ENCODE measurements around the gene IL20RB.
"Not testable (repeated sequence)": the region's sequence is repeated elsewhere in the genome, so short reads cannot be mapped to it uniquely, and the experiment has no call there.

The IL20RB gene

DNA sequence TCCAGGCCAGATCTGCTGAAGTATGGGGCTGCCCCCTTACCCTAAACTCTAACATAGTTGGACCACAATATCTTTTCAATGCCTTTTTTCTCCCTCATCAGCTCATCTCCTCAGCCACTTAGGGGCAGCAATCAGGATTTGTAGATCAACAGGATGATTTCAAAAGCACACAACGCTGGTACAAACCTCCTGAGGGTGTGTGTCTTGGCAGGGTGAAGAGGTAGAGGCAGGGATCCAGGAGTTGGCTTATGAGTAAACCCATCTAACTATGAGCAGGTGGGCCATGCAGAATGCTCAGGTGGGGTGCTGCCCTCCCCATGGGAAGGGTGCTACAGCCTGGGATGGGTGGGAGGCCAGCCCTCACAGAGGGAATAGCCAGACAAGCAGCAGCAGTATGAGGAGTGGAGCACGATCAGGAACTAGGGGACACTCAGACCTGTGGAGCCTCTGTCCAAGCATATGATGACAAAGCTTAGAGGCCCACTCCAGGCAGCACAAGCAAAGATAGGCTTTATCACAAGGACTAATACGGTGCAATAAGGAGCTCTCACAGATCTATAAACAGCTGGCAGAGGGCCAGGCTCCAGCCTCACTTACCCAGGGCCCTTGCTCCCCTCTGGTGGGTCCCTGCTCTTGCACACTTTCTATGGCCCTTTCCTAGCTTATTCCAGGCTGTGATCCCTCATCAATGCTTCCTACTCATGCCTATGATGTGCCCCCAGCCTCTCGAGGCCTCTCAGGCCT lies 32.2 kb downstream of the IL20RB start:
- DNase-seq, result no peak

- DNase-seq, result no peak
Observed at GRCh38 chr3:136990826-136991225, 33.0 kb downstream of the IL20RB start.

DNA sequence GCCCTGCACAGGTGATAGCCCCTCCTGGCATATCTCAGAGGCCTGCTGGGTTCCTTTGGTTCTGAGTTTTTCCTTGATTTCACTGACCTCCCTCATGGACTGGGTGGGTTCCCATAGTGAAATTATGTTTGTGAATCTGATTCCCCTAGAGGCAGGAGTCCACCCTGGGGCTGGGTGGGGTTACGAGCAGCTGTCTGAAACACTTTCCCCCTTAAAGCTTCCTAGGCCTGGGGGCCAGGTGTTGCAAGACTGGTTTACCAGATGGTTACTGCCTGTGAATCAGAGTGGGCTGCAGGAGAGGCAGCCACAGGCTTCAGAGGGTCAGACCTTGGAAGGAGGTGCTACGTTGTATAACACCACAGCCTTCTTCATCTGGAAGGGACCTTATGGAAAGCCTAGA lies 34.3 kb downstream of the IL20RB start:
- no peak for DNase-seq

DNA sequence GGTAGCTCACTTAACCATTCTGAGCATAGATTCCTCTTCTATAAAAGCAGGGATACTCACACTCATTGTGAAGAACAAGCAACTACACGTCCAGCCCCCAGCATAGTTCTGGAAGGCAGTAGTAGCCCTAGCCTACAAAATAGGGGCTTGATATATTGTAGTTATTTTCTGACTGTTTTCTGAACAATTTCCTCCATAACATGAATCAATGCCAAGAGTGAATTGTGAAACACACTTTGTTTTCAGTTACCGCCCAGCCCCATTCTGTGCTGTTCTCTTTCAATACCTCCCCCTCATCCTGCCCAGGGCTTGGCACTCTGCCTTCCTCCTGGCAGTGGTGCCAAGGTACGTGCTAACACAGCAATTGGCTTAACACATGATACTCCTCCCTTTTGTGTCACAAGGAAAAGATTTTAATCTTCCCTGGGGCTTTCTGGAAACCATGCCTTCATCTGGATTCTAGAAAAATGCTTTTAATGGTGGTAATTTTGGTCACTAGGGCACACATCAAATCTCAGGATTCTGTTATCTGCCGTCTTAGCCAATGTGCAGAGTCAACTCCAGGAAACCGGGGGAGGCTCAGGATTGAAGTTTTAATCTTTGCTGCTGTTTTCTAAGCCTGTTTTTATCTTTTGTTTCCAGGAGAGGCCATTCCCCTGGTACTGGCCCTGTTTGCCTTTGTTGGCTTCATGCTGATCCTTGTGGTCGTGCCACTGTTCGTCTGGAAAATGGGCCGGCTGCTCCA lies 37.2 kb downstream of the IL20RB start:
- DNase-seq, result peak; percentile 4

- DNase-seq, result no peak
Observed at GRCh38 chr3:136995652-136996051, 37.9 kb downstream of the IL20RB start.

DNA sequence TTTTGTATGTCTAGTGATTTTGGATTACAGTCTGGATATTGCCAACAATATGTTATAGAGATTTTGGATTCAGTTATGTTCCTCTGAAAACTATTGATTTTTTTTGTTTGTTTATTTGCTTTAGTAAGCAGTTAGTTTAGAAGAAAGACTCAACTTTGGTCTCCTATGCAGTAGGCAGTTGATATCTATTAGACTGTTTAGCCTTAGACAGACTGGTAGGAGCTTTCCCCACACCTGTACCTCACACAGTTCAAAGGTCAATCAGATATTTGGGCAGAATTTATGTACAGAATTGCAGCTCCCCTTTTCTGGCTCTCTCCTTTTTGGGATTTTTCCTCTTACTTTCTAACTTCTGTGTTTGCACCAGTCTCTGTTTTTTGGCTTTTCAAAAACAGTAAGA lies 42.3 kb downstream of the IL20RB start:
- no peak for DNase-seq

DNA sequence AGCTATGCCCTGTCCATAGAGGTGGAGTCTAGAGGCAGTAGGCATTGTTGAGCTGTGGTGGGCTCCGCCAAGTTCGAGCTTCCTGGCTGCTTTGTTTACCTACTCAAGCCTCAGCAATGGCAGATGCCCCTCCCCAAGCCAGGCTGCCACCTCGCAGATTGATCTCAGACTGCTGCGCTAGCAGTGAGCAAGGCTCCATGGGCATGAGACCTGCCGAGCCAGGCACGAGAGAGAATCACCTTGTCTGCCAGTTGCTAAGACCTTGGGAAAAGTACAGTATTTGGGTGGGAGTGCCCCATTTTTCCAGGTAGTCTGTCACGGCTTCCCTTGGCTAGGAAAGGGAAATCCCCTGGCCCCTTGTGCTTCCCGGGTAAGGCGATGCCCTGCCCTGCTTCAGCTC lies 49.6 kb downstream of the IL20RB start:
- not testable (repeated sequence) for DNase-seq

DNA sequence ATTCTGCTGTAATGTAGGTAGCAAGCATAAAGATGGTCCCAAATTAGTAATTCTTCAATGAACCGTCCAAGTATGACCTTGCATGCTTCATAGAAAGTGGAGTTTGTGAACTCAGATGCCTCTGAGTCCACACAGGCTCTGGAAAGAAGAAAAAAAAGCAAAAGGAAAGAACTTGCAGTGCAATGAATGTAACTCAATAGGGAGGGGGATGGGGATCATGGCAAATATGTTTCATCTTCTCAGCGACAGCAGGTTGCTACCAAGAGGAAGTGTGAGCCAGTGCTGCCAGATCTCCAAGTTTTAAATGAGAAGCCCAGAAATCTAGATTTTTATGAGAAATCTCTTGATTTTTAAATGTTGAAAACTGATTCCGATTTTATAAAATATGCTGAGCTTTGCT lies 50.3 kb downstream of the IL20RB start:
- no peak for DNase-seq

- DNase-seq, result no peak
Observed at GRCh38 chr3:137008976-137009375, 51.2 kb downstream of the IL20RB start.

- DNase-seq, result no peak
Observed at GRCh38 chr3:137010137-137010536, 52.4 kb downstream of the IL20RB start.

- no peak for DNase-seq
Observed at GRCh38 chr3:137011153-137011552, 53.4 kb downstream of the IL20RB start.

GRCh38 chr3:137012097-137012501 lies 54.3 kb downstream of the IL20RB start:
- no peak for DNase-seq

GRCh38 chr3:137013951-137014688 lies 56.3 kb downstream of the IL20RB start:
- peak; percentile 89 for DNase-seq

DNA sequence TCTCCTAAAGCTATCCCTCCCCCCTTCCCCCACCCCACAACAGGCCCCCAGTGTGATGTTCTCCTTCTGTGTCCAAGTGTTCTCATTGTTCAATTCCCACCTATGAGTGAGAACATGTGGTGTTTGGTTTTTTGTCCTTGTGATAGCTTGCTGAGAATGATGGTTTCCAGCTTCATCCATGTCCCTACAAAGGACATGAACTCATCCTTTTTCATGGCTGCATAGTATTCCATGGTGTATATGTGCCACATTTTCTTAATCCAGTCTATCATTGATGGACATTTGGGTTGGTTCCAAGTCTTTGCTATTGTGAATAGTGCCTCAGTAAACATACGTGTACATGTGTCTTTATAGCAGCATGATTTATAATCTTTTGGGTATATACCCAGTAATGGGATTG lies 59.5 kb downstream of the IL20RB start:
- not testable (repeated sequence) for DNase-seq

- no peak for DNase-seq
Observed at GRCh38 chr3:137020315-137020714, 62.5 kb downstream of the IL20RB start.

GRCh38 chr3:137020888-137021287 lies 63.1 kb downstream of the IL20RB start:
- no peak for DNase-seq

DNA sequence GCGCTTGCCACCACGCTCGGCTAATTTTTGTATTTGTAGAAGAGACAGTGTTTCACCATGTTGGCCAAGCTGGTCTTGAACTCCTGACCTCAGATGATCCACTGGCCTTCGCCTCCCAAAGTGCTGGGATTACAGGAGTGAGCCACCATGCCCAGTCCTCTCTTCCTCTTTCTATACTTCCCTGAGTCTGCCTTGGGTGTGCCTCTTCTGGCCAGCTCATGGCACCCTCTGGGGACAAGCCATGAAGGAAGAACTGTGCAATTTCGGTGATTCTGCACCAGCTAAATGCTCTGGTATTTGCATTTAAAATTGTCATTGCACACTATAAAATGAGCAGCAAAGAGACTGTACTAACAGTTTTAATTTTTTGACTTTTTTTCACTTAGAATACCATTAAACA lies 66.6 kb downstream of the IL20RB start:
- DNase-seq, result no peak

- no peak for DNase-seq
Observed at GRCh38 chr3:137026701-137027100, 68.9 kb downstream of the IL20RB start.

- peak; percentile 78 for DNase-seq
Observed at GRCh38 chr3:137032465-137033120, 74.8 kb downstream of the IL20RB start.

DNA sequence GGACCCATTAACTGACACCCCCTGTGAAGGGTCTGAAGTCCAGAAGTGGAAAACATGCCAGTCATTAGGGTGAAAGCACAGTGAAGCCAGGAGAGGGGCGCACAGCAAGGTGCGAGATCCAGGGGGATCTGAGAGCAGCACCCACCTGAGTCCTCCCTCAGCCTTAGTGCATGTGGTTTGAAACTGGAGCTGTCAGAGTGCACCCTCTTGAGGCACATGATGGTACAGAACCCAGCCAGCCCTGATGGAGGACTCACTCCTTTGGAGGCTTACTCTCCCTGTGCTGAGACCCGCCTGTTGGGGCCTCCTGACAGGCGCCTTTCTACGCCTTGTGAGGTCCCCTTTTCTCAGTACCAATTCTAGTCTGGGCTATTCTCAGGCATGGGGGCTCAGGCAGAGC lies 77.8 kb downstream of the IL20RB start:
- no peak for DNase-seq

- no peak for DNase-seq
Observed at GRCh38 chr3:137039570-137039969, 81.8 kb downstream of the IL20RB start.

DNA sequence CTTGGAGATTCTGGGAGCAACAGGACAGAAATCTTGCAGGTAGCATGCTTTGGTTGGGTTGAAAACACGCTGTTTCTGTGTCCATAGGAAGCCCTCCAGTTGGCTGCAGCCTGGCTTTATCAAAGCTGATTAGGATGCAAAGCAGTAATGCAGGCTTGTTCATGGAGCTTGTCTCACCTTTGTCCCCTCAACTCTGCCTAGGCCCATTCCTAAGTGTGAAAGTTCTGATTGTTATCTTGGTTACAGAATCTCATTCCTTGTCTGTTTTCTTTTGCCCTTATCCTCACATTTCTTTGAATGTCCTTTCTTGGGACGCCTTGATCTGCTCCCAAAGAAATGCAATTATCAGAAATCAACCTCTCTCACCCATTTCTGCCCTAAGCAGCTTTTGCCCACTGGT lies 83.5 kb downstream of the IL20RB start:
- DNase-seq, result no peak

- no peak for DNase-seq
Observed at GRCh38 chr3:137041686-137042085, 83.9 kb downstream of the IL20RB start.

Data from NCI-H1436 (cell line).